Activated T-cell treated with anti-CD3 and anti-CD28 coated beads for 48 hours (primary cell): ENCODE data around the gene UBN2.

Experiments
- DNase-seq: peaks from one replicate; pipeline ENCODE4 v3.0.0-alpha.2; 2020; ENCODE audit warnings: low read depth

UBN2 gene

DNA sequence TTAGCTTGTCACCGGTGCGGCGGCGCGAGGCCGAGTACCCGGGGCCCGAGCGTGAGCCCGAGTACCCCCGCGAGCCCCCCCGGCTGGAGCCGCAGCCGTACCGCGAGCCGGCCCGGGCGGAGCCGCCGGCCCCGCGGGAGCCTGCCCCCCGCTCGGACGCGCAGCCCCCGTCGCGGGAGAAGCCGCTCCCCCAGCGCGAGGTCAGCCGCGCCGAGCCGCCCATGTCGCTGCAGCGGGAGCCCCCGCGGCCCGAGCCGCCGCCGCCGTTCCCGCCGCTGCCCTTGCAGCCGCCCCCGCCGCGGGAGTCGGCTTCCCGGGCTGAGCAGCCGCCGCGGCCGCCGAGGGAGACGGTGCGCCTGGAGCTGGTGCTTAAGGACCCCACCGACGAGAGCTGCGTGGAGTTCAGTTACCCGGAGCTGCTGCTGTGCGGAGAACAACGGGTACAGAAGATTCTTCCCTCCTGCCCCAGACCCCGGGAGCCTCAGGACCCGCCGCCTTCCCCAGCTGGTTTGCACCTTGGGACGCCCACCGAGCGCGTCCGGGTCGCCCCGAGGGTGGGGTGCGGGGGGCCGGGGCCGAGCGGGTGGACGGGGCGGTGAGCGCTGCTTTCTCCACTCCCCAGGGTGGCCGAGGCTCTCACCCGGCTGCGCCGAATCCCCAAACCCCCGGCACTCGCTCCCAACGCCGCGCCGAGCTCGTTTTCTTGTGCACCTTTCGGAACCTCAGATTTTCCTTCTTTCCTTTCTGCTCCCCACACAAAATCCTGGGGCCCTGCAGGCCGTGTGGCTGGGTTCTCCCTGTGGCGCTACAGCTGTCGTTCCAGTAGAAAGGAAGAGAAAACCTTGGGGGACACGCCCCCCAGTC is 708 bp downstream of the UBN2 start:
- peak; percentile 12 for DNase-seq

DNA sequence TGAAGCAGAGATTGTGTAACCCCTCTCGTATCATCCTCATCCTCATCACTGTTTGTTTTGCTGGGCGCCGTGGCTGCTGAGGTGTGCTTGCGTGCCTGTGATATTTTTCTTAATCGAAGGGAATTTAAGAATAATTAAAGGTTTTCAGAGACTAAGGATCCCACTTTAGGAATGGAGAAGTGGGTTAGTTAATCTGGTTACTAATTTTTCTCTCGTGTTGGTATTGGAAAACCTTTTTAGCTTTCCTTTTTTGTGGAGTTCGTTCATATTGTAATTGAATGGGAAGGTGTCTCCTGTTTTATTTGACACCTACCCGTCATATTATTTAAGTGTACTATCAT is 1.3 kb downstream of the UBN2 start:
- DNase-seq, result no peak

- no peak for DNase-seq
Observed at GRCh38 chr7:139232904-139233303, 1.9 kb downstream of the UBN2 start.

- no peak for DNase-seq
Observed at GRCh38 chr7:139241258-139241657, 10.2 kb downstream of the UBN2 start.

GRCh38 chr7:139242741-139243281 is 11.8 kb downstream of the UBN2 start:
- DNase-seq, result no peak

- DNase-seq, result no peak
Observed at GRCh38 chr7:139245401-139245800, 14.4 kb downstream of the UBN2 start.

GRCh38 chr7:139246494-139246893 is 15.5 kb downstream of the UBN2 start:
- DNase-seq, result no peak

DNA sequence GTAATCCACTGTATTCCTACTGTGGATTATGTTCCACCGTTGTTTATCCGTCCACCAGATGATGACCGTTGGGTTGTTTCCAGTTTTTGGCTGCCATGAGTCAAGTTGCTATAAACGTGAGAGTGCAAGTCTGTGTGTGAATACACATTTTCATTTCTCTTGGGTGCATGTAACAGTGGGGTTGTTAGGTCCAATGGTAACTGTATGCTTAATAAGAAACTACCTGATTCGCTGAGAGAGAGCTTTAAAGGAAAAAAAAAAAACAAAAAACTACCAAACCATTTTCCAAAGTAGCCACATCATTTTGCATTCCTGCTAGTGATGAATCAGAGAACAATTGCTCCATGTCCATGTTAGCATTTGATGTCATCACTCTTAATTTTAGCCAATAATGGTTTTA is 15.9 kb downstream of the UBN2 start:
- DNase-seq, result no peak

DNA sequence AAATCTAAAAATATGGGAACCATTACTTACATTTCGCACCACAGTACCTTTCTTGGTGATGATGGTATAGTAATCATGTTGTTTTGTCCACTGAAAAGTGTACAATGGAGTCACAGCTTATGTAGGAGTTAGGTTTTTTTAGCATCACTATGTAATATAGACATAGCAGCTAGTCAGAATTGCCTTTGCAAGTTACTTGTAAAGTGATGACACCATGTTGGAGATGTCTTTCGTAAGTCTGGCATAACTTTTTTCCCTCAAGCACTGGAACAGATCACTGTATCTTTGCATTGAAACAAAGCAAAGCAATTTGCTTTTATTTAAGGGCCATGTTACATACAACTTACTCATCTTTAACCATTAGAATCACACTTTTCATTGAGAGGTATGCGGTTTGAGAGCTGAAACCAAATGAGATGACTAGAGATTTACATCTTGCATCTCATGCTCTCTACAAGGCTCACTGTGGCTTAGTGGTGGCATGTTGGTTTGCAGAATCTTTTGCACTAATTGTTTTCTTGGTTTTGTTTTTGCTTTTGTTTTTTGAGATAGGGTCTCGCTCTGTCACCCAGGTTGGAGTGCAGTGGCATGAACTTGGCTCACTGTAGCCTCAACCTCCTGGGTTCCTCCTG is 18.3 kb downstream of the UBN2 start:
- no peak for DNase-seq

DNA sequence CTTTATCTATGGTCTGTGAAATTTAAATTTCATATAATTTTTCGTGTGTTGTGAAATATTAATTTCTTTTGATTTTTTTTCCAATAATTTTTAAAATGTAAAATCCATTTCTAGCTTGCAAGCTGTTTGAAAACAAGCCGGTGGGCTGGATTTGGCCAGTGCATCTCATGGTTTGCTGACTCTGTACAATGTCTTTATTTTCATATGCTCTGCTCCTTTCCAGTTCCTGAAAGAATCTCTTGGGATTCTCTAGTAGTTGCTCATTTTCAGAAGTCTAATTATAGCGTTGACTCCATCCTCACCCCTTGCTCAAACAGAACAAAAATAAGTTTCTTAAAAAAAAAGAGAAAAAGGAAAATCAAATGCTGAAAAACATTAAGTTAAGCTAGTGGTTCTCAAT is 21.4 kb downstream of the UBN2 start:
- no peak for DNase-seq

GRCh38 chr7:139254281-139254680 is 23.2 kb downstream of the UBN2 start:
- DNase-seq, result no peak

DNA sequence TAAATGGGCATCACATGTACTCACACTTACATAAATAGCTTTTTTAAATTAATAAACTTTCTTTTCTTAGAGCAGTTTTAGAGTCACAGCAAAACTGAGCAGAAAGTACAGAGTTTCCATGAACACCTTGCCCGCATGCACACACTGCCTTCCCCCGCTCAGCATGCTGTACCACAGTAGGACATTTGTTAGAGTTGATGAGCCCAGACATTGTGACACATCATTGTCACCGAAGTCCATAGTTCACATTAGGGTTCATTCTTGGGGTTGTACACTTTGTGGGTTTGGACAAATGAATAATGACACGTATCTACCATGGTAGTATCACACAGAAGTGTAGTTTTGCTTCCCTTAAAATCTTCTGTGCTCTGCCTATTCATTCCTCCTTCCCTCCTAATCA is 23.7 kb downstream of the UBN2 start:
- no peak for DNase-seq

DNA sequence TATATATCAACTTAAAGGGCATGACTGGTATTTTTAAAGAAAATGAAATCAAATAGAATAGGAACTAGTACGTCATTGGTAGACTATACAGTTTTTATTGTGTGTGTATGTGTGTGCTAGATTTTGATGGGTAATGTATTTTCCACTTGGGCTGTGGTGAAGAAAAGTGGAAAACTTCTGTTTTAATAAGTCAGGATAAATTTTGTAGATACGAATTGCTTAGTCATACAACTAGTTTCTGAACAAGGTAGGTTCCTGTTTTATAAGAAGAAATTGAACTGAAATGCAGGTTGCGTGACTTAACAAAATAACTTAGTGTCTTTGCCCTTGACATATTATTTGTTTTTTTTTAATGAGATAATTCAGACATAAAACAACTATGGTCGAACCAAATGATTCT is 24.3 kb downstream of the UBN2 start:
- DNase-seq, result no peak

DNA sequence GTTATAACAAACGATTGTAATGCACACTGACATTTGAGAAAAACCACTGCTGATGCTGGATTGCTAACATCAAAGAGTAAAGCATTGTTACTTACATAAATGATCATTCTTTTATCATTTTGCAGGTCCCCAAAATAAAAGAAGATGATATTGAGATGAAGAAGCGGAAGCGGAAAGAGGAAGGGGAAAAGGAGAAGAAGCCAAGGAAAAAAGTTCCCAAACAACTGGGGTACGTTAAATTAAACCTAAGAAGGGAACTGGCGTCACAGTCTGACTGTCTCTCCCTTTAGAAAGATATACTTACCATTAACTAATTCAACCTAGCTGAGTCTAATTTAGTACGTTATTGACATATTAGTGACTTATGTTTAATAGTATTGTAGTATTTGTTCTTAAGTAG is 28.1 kb downstream of the UBN2 start:
- DNase-seq, result no peak

- DNase-seq, result no peak
Observed at GRCh38 chr7:139264220-139264619, 33.2 kb downstream of the UBN2 start.

- no peak for DNase-seq
Observed at GRCh38 chr7:139265673-139266072, 34.6 kb downstream of the UBN2 start.

DNA sequence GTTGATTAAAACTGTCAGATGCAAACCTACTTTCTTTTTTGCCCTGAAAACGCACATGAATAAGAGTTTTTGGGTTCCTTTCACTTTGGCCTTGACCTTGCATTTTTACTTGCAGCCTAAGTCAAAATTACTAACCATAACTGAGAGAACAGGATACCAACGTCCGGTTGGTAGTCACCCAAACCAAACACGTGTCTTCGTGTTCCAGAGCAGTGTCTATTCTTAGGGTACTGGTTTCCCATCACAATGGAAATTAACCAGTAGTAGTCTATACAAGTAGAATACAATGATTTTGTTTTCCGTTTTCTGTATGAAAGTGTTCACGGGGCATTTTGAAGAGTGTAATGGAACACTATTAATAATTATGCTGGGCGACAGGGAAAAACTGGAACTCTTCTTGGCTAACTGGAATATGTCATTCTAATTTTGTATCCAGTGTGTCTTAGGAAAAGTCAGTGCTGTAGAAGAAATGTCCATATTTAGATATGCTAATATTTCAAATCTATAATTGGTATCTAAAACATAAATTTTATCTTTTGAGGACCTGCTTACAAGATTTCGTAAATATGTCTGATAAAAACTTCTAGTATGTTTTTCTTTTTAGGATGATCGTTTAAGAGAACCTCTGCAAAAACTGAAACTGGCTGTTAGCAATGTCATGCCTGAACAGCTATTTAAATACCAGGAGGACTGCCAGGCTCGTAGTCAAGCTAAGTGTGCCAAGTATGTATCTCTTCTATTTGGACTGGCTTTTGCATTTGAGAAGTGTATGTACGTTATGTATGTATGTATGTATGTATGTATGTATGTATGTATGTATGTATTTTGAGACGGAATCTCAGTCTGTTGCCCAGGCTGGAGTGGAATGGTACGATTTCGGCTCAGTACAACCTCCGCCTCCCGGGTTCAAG is 40.9 kb downstream of the UBN2 start:
- DNase-seq, result no peak

- DNase-seq, result no peak
Observed at GRCh38 chr7:139284252-139284896, 53.3 kb downstream of the UBN2 start.

DNA sequence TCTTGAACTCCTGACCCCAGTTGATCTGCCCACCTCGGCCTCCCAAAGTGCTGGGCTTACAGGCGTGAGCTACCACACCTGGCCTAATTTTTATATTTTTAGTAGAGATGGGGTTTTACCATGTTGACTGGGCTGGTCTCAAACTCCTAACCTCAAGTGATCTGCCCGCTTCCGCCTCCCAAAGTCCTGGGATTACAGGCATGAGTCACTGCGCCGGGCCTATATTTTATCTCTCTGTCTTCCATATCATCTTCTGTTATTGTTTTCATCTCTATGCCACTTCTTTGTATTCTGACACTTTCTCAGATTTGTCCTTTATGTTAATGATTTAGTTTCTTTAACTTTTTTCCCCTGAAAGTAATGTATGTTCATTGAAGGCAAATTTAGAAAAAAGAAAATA is 55.1 kb downstream of the UBN2 start:
- no peak for DNase-seq

GRCh38 chr7:139292821-139293220 is 61.8 kb downstream of the UBN2 start:
- DNase-seq, result no peak

DNA sequence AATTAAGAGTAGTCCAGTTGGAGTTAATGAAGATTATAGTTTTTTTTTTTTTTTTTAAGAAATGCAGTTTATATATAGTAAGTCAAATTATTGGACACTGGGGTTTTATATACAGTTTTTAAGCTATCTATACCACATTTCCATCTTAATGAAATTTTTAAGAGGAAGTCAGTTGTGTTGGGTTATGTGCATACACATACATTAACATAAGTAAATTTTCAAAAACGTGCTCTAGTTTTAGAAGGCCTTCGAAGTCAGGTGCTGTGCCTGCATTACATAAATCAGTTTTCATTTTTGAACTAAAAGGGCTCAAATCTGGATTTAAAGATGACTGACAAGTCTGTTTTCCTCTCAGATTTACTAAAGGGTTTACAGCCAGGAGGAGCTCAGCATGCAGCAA is 62.5 kb downstream of the UBN2 start:
- DNase-seq, result no peak

DNA sequence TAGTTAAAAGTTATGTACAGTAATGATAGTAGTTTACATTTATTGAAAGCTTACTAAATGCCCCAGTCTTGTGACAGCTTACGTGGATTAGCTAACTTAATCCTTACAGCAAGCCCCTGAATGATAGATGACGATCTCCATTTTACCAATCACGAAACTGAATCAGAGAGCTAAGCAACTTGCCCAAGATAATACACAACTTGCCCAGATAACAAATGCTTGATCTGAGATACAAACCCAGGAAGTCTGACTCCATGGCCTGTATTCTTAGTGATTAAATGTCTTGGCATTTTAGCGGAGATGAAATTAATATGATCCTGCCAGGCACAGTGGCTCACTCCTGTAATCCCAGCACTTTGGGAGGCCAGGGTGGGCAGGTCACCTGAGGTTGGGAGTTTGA is 63.2 kb downstream of the UBN2 start:
- DNase-seq, result no peak
